ENCODE measurements around the gene DCP2.

The DCP2 gene

GRCh38 chr5:113044776-113045465 is 68.3 kb downstream of the DCP2 start:
- CTCF ChIA-PET: interaction anchor here (1.1 to 1.9 kb wide), 2 partner anchors 8 to 13 kb away, joined by 3 to 4 read pairs; no protein-coding TSS in a partner anchor
- POLR2A ChIA-PET: no interaction called here

GRCh38 chr5:113047234-113047633 is 70.6 kb downstream of the DCP2 start:
- no peak for DNase-seq (ENCODE audit: extremely low spot score)
- no peak for TF ChIP-seq CTCF (IDR thresholded peaks at IDR 0.05; ENCODE audit: control extremely low read depth, extremely low read depth, low read depth, missing control alignments)
- ChIA-PET CTCF (interaction anchor here (1.3 to 1.7 kb wide), 2 partner anchors 12 to 51 kb away, joined by 4 to 5 read pairs; no protein-coding TSS in a partner anchor), POLR2A (no interaction called here)

More at GRCh38 chr5:113044776-113045465, 68.3 kb downstream of the DCP2 start:
- no peak for TF ChIP-seq CTCF (IDR thresholded peaks at IDR 0.05; ENCODE audit: control extremely low read depth, extremely low read depth, low read depth, missing control alignments)
- DNase-seq (ENCODE audit: extremely low spot score): no peak

GRCh38 chr5:113047733-113048652 is 71.4 kb downstream of the DCP2 start:
- POLR2A ChIA-PET: no interaction called here
- DNase-seq (ENCODE audit: extremely low spot score): peak; percentile 44
- CTCF ChIA-PET: interaction anchor here (1.3 to 1.7 kb wide), 2 partner anchors 11 to 52 kb away, joined by 4 to 5 read pairs; no protein-coding TSS in a partner anchor
- no peak for TF ChIP-seq CTCF (IDR thresholded peaks at IDR 0.05; ENCODE audit: control extremely low read depth, extremely low read depth, low read depth, missing control alignments)

- DNase-seq (ENCODE audit: extremely low spot score): no peak
- no peak for TF ChIP-seq CTCF (IDR thresholded peaks at IDR 0.05; ENCODE audit: control extremely low read depth, extremely low read depth, low read depth, missing control alignments)
- ChIA-PET CTCF (interaction anchor here (1.7 kb wide), 1 partner anchor 10 kb away, joined by 4 read pairs; no protein-coding TSS in a partner anchor), POLR2A (no interaction called here)
Measured at GRCh38 chr5:113048931-113049330, 72.3 kb downstream of the DCP2 start.

GRCh38 chr5:113050721-113051382 is 74.3 kb downstream of the DCP2 start:
- ChIA-PET POLR2A (no interaction called here), CTCF (interaction anchor here (1.5 kb wide), 1 partner anchor 33 kb away, joined by 3 read pairs; no protein-coding TSS in a partner anchor)
- no peak for TF ChIP-seq CTCF (IDR thresholded peaks at IDR 0.05; ENCODE audit: control extremely low read depth, extremely low read depth, low read depth, missing control alignments)
- no peak for DNase-seq (ENCODE audit: extremely low spot score)

Data from GM10248 (cell line).